Measurements from ENCODE around the gene GCLC.
"Not testable (repeated sequence)": the region's sequence is repeated elsewhere in the genome, so short reads cannot be mapped to it uniquely, and the experiment has no call there.

Gene GCLC

GRCh38 chr6:53544470-53545308, at the start of gene GCLC:
Gene GCLC, minus strand, starts transcription at chr6:53545101. Its CDS starts 456 bp downstream, at chr6:53544645.
- Histone ChIP-seq H3K27ac (peak within 1 kb of the TSS in 20 of 21 experiments; percentile 70 to 96 (median 90)), H3K4me3 (peak within 1 kb of the TSS; percentile 70 to 96 (median 86))

GRCh38 chr6:53594596-53594995, 49.7 kb upstream of the GCLC start:
- Histone ChIP-seq H3K27ac (no peak overlapping the region), H3K4me3 (no peak overlapping the region)

- H3K4me3 ChIP-seq = no peak overlapping the region
- no peak overlapping the region for H3K27ac ChIP-seq
Observed at GRCh38 chr6:53593001-53593488, 48.1 kb upstream of the GCLC start.

GRCh38 chr6:53591873-53592272, 47.0 kb upstream of the GCLC start:
- H3K27ac ChIP-seq = no peak overlapping the region
- H3K4me3 ChIP-seq = no peak overlapping the region

- H3K4me3 ChIP-seq = no peak overlapping the region
- no peak overlapping the region for H3K27ac ChIP-seq
Observed at GRCh38 chr6:53588816-53589509, 44.1 kb upstream of the GCLC start.

- Histone ChIP-seq H3K4me3 (no peak overlapping the region), H3K27ac (no peak overlapping the region)
Observed at GRCh38 chr6:53587291-53587690, 42.4 kb upstream of the GCLC start.

GRCh38 chr6:53585208-53585900, 40.5 kb upstream of the GCLC start:
- no peak overlapping the region for H3K4me3 ChIP-seq
- peak overlapping the region in 2 of 21 experiments; percentile 23 to 31 for H3K27ac ChIP-seq

- no peak overlapping the region for H3K4me3 ChIP-seq
- peak overlapping the region in 2 of 21 experiments; percentile 23 to 31 for H3K27ac ChIP-seq
Observed at GRCh38 chr6:53584726-53585125, 39.8 kb upstream of the GCLC start.

- no peak overlapping the region for H3K4me3 ChIP-seq
- peak overlapping the region in 1 of 21 experiments; percentile 33 for H3K27ac ChIP-seq
Observed at GRCh38 chr6:53583451-53583850, 38.5 kb upstream of the GCLC start.

- H3K27ac ChIP-seq = peak overlapping the region in 3 of 21 experiments; percentile 24 to 53 (median 33)
- no peak overlapping the region for H3K4me3 ChIP-seq
Observed at GRCh38 chr6:53582963-53583362, 38.1 kb upstream of the GCLC start.

GRCh38 chr6:53581856-53582255, 37.0 kb upstream of the GCLC start:
- H3K4me3 ChIP-seq = no peak overlapping the region
- H3K27ac ChIP-seq = peak overlapping the region in 3 of 21 experiments; percentile 53 to 66 (median 56)

- H3K27ac ChIP-seq = peak overlapping the region in 8 of 21 experiments; percentile 5 to 66 (median 40)
- no peak overlapping the region for H3K4me3 ChIP-seq
Observed at GRCh38 chr6:53581173-53581773, 36.4 kb upstream of the GCLC start.

- H3K27ac ChIP-seq = no peak overlapping the region
Observed at GRCh38 chr6:53579338-53579737, 34.4 kb upstream of the GCLC start.

GRCh38 chr6:53578371-53578770, 33.5 kb upstream of the GCLC start:
- Histone ChIP-seq H3K27ac (no peak overlapping the region), H3K4me3 (no peak overlapping the region)

More at GRCh38 chr6:53579338-53579737, 34.4 kb upstream of the GCLC start:
- no peak overlapping the region for H3K4me3 ChIP-seq

- Histone ChIP-seq H3K27ac (no peak overlapping the region), H3K4me3 (no peak overlapping the region)
Observed at GRCh38 chr6:53573299-53573698, 28.4 kb upstream of the GCLC start.

GRCh38 chr6:53572379-53572778, 27.5 kb upstream of the GCLC start:
- not testable (repeated sequence) for H3K27ac ChIP-seq, H3K4me3 ChIP-seq

GRCh38 chr6:53568776-53569616, 24.1 kb upstream of the GCLC start:
- Histone ChIP-seq H3K27ac (peak overlapping the region in 1 of 21 experiments; percentile 4), H3K4me3 (no peak overlapping the region)

- Histone ChIP-seq H3K4me3 (no peak overlapping the region), H3K27ac (peak overlapping the region in 2 of 21 experiments; percentile 6 to 40)
Observed at GRCh38 chr6:53567701-53568100, 22.8 kb upstream of the GCLC start.

- H3K4me3 ChIP-seq = no peak overlapping the region
Observed at GRCh38 chr6:53566755-53567154, 21.9 kb upstream of the GCLC start.

More at GRCh38 chr6:53566755-53567154, 21.9 kb upstream of the GCLC start:
- H3K27ac ChIP-seq = no peak overlapping the region

Data from skin epidermis (tissue), 12 donors.